Activated T-helper 2 cell treated with anti-CD3 and anti-CD28 coated beads, Interferon-gamma antibody, Interleukin-2, Interleukin-4, amounts not matched to agents 10 μg/mL and 5 μg/mL and 100 μg/mL, durations not matched to agents 14 hours and 24 hours and 36 hours (primary cell): ENCODE results near the gene CBFA2T3. TPM values are rescaled to one million over a fixed set of nuclear protein-coding genes. Genes with fewer than 3 reads are reported as not detected.

Experiments
- DNase-seq: peaks from one replicate; pipeline ENCODE4 v3.0.0; 2021; ENCODE audit warnings: low spot score
- H3K27ac Mint-ChIP-seq: one replicate; pipeline ENCODE4 v1.8.0; 2021; ENCODE audit warnings: mixed read lengths
- H3K27me3 Mint-ChIP-seq: one replicate; pipeline ENCODE4 v1.8.0; 2021; ENCODE audit warnings: low read depth, mixed read lengths
- H3K36me3 Mint-ChIP-seq: one replicate; pipeline ENCODE4 v1.8.0; 2021; ENCODE audit warnings: low read depth, mixed read lengths
- H3K4me1 Mint-ChIP-seq: one replicate; pipeline ENCODE4 v1.8.0; 2021; ENCODE audit warnings: low read depth, mixed read lengths
- H3K4me3 Mint-ChIP-seq: one replicate; pipeline ENCODE4 v1.8.0; 2021; ENCODE audit warnings: low read depth, mild to moderate bottlenecking, moderate library complexity, mixed read lengths
- H3K9me3 Mint-ChIP-seq: one replicate; pipeline ENCODE4 v1.8.0; 2021; ENCODE audit warnings: mixed read lengths
- intact Hi-C: fragments of 100-400 bp; cut with micrococcal nuclease; formaldehyde crosslinking; loops from one replicate; pipeline ENCODE4 v1.15.1; 2023
- total RNA-seq: library from RNA; stranded (reverse); gene quantifications from 2 replicates; pipeline ENCODE4 v1.2.3, GENCODE V29; 2022

Gene CBFA2T3
- total RNA-seq, 1 donor from 2014 or later = 0.30 TPM

DNA sequence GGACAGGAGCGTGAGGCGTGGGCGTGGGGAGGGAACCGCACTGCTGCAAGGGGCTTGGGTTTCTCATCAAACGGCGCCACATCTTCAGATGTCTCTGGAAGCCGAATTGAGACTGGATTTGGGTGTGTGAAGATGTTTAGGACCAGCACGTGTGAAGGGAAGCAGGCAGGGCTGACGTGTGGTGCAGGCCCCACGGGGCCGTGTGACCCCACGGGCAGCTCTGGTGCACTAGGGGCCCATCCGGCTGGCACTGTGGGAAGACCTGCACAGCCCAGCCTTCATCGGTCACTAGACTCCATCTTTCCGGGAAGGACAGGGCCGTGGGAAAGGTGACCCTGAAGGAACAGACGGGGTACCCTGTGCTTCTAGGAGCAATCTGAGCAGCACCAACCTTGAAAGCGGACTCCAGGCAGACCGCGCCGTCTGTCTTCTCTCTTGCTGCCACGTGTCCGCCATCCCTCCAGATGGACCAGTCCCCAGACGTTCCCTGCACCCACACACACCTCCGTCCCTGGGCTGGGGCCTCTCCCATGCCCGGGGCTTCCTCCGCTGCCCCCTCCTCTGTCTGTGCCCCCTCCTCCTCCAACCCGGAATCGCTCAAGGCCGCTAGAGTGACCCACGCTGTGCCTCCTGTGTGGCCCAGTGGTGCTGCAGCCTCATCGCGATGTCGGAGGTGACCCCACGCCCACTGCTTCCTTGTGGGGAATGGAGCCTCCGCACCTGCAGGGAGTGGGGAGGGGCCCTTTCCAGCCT is 23.4 kb upstream of the CBFA2T3 start:
- Mint-ChIP-seq H3K9me3 (peaks cover 22% of the 10 kb centered on the region), H3K4me1 (peaks cover 8% of the 10 kb centered on the region), H3K27ac (peak overlapping the region; percentile 73), H3K36me3 (peaks cover 5% of the 10 kb centered on the region), H3K4me3 (no peak overlapping the region), H3K27me3 (peaks cover 19% of the 10 kb centered on the region)
- no peak for DNase-seq
- intact Hi-C loops = no loop called here

DNA sequence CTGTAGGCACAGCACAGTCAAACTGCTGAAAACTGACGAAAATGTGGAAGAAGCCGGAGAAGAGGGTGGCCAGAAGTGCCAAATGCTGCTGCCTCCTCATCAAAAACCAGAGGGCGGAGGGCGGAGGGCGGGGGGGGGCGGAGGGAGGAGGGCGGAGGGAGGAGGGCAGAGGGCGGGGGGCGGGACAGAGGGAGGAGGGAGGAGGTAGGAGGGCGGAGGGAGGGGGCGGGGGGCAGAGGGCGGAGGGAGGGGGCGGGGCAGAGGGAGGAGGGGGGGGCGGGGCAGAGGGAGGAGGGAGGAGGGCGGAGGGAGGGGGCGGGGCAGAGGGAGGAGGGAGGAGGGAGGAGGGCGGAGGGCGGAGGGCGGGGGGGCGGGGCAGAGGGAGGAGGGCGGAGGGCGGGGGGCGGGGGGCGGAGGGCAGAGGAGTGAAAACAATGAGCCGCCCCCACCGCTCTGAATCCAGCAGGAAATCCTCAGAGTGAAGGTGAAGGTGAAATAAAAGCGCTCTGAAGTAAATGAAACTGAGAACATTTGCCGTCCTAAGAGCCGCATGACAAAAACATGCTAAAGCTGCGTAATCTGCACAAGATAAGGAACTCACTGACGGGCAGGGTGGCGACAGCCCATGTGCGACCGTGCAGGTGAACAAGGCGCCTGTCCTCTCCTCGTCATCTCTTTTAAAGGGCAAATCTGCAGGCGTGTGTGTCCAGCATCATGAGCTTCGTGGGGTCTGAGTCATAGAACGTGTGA is 22.6 kb upstream of the CBFA2T3 start:
- peak overlapping the region; percentile 73 for H3K27ac Mint-ChIP-seq
- DNase-seq = no peak
- H3K36me3 Mint-ChIP-seq = peaks cover 5% of the 10 kb centered on the region
- peaks cover 14% of the 10 kb centered on the region for H3K27me3 Mint-ChIP-seq
- peaks cover 8% of the 10 kb centered on the region for H3K4me1 Mint-ChIP-seq
- peaks cover 22% of the 10 kb centered on the region for H3K9me3 Mint-ChIP-seq
- peak overlapping the region; percentile 26 for H3K4me3 Mint-ChIP-seq
- intact Hi-C loops = no loop called here

DNA sequence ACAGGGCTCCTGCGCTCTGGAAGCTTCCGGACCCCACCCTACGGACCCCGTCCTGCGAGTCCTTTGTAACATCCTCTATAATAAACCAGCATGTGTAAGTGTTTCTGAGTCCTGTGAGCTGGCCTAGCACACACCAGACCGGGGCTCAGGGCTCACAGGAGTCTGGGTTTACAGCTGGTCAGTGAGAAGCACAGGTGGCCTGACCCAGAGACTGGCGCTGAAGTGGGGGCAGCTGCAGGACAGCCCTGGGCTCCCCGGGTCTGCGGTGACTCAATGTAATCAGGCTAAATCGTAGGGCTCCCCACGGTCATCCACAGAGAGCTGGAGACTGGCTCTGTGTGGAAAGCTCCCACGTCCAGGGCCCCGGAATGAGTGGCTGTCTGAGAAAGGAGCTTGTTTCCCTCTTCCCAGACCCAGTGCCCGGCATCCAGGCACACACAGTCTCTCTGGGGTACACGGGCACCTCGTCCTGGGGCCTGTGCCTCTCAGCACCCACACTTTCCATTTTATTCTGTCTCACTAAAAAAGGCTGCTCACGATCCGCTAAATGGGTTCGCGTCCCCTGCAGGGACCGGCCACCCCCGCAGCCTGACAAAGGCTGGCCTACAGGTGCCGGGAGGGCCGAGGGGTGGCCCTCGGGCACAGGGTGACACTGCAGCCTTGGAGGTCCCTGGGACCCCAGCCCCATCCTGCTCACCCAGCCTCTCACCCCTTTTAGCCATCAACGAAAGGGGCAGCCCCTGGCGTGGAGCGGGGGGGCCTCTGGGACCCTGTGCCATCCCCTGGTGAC is 18.9 kb upstream of the CBFA2T3 start:
- no peaks in the 10 kb centered on the region for H3K27me3 Mint-ChIP-seq
- H3K4me1 Mint-ChIP-seq = peaks cover 8% of the 10 kb centered on the region
- peaks cover 5% of the 10 kb centered on the region for H3K36me3 Mint-ChIP-seq
- DNase-seq = no peak
- H3K27ac Mint-ChIP-seq = no peak overlapping the region
- intact Hi-C loops = no loop called here
- no peak overlapping the region for H3K4me3 Mint-ChIP-seq
- H3K9me3 Mint-ChIP-seq = peaks cover 22% of the 10 kb centered on the region

DNA sequence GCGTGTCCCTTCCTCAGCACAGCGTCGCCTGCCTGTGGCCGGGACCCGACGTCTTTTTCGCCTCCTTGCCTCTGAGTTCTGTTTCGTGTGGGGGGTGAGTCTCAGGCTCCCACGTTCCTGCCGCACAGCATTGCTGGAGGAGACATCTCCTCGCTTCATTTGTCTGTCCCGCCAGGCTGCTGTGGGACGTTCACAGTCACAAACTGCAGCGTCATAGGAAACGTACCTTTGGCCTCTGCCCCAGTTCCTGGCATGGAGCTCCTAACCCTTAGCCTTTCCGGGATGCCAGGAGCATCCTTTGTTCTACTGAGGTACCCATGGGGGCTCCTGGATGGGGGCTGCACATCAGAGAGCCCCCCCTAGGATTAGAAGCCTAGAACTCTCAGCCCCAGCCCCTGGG is 18.2 kb upstream of the CBFA2T3 start:
- Mint-ChIP-seq H3K4me1 (peaks cover 8% of the 10 kb centered on the region), H3K27me3 (no peaks in the 10 kb centered on the region), H3K36me3 (peaks cover 5% of the 10 kb centered on the region), H3K9me3 (peaks cover 22% of the 10 kb centered on the region), H3K4me3 (no peak overlapping the region), H3K27ac (no peak overlapping the region)
- no peak for DNase-seq
- intact Hi-C loops = no loop called here

DNA sequence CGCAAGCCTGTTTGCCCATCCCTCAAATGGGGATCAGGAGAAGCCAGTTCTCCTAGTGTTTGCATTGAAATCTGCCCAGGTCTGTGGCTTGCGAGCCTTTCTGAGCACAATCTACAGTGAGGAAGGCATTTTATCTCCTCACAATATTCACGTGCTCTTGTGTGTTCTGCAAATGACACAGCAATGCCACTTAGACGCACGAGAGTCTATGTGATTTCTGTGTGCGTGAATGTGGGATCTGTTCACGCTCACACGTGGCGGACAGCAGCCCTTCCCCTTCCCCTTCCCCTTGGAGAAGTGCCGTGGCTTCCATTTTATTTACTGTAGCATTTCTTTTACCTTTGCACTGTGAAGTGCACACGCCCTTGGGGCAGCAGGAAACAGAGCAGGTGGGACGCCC is 17.7 kb upstream of the CBFA2T3 start:
- Mint-ChIP-seq H3K27me3 (no peaks in the 10 kb centered on the region), H3K4me1 (peaks cover 4% of the 10 kb centered on the region), H3K27ac (no peak overlapping the region), H3K4me3 (no peak overlapping the region), H3K9me3 (peaks cover 18% of the 10 kb centered on the region), H3K36me3 (peaks cover 5% of the 10 kb centered on the region)
- no peak for DNase-seq
- intact Hi-C loops = no loop called here

DNA sequence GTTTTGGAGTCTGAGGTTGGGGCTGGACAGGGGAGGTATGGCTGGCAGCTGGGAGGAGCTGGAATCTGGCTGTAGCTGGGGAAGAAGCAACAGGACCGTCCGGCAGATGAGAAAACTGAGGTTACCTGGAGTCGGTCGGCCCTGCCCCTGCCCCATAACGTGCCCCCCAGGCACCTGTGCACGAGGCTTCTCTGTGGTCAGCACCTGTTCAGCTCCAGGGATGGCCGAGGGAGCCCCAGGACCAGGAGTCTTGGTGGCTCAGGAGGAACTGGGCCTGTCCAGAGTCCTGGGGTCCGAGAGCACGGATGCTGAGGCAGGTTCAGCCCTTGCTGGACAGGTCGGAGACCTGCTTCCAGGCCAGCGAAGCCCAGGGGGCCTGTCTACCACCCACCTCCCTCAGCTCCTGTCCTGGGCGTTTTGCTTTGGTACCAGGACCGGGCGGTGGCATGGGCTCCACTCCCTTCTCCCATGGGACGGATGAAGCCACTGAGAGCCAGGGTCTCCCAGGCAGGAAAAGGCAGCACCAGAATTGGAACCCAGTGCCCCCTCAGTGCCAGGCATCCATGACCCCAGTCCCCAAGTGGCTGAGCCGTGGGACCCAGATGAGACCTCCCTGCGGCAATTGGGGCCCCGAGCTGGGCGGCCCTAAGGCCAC is 17.1 kb upstream of the CBFA2T3 start:
- Mint-ChIP-seq H3K27ac (no peak overlapping the region), H3K27me3 (no peaks in the 10 kb centered on the region), H3K4me3 (no peak overlapping the region), H3K4me1 (peaks cover under 1% of the 10 kb centered on the region), H3K9me3 (peaks cover 15% of the 10 kb centered on the region), H3K36me3 (peaks cover 2% of the 10 kb centered on the region)
- DNase-seq = no peak
- intact Hi-C loops = no loop called here

DNA sequence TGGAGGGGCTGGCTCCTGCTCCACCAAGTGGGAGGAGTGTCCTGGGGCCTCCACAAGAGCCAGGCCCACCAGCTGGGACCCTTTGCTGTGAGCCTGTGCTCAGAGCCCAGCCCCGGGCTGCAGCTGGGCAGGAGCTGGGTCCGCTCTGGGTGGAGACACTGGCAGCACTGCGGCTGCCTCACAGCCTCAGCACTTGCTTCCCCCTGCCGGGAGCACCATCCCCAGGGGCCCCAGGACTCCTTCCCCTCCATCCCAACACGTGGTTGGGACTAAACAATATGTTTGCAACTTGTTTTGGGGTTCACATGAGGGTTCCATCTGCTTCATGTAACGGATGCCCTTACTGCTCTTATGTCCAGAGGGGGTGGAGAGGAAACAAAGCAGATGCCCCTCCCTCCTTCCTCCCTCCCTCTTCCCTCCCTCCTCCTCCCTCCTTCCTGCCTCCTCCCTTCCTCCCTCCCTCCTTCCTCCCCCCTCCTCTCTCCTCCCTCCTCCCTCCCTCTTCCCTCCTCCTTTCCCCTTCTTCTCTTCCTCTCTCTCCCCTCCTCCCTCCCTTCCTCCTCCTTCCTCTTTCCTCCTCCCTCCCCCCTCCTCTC is 16.3 kb upstream of the CBFA2T3 start:
- no peak overlapping the region for H3K27ac Mint-ChIP-seq
- peaks cover 12% of the 10 kb centered on the region for H3K9me3 Mint-ChIP-seq
- DNase-seq = no peak
- no peaks in the 10 kb centered on the region for H3K4me1 Mint-ChIP-seq
- no peaks in the 10 kb centered on the region for H3K36me3 Mint-ChIP-seq
- intact Hi-C loops = no loop called here
- no peaks in the 10 kb centered on the region for H3K27me3 Mint-ChIP-seq
- no peak overlapping the region for H3K4me3 Mint-ChIP-seq

DNA sequence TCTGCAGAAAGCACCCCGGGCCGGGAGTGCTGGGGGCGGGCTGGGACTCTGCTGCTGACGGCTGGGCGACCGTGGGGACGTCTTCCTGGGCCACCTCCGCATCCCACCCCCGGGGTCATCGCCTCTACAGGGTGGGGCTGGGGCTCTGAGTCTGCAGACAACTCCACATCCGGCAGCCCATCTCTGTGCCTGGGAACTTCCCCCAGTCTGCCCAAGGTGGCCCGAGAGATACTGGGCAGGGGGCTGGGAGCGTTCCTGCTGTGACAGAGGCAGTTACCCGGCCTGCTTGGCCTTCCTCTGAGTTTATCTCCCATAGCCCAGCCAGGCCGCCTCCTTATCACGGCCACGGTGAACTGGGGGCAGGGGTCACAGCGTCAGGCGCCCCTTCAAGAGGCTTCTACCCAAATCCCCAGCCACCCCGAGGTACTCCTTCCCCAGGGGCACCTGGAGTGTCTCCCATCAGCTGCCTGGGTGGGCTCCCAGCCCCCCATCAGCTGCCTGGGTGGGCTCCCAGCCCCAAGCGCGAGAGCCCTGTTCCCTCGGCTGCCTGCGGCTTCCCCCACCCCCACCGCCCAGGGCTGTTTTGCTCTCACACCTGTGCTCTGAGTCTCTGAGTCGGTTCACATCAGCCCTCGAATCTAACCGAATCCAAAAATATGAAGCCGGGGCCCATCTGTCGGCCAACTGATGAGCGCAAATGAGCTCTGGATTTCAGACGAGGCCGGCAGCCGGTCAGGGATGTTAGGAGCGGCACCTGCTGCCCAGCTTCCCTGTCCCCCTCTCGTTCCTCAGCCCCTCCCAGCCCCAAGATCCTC is 15.6 kb upstream of the CBFA2T3 start:
- H3K4me3 Mint-ChIP-seq = no peak overlapping the region
- intact Hi-C loops = no loop called here
- no peaks in the 10 kb centered on the region for H3K27me3 Mint-ChIP-seq
- H3K4me1 Mint-ChIP-seq = no peaks in the 10 kb centered on the region
- no peak overlapping the region for H3K27ac Mint-ChIP-seq
- peaks cover 8% of the 10 kb centered on the region for H3K9me3 Mint-ChIP-seq
- DNase-seq = no peak
- no peaks in the 10 kb centered on the region for H3K36me3 Mint-ChIP-seq

DNA sequence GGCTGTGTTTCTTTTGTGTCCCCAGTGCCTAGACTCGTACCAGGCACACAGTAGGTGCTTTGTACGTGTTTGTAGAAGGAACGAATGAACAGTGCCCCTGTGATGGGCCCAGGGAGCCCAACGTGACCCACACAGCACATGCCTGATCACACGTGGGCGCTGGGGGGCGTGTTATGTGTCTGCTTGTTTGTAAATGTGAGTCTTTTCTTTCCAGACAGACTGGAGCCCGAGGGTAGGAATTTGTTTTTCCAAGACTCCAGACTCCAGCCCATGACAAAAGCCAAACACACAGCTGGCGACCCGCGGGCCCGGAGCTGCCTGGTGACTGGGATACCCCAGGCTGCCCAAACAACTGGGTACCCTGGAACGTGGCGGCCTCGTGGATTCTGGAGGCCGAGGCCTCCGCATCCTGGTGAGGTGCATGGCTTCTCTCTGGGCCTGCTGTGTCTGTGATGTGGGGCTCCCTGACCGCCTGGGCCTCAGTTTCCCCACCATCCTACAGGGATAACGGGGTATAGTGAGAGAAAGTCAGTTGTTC is 14.9 kb upstream of the CBFA2T3 start:
- Mint-ChIP-seq H3K36me3 (no peaks in the 10 kb centered on the region), H3K27me3 (no peaks in the 10 kb centered on the region), H3K4me3 (no peak overlapping the region), H3K9me3 (peaks cover 1% of the 10 kb centered on the region), H3K27ac (no peak overlapping the region), H3K4me1 (no peaks in the 10 kb centered on the region)
- intact Hi-C loops = no loop called here
- DNase-seq = no peak

DNA sequence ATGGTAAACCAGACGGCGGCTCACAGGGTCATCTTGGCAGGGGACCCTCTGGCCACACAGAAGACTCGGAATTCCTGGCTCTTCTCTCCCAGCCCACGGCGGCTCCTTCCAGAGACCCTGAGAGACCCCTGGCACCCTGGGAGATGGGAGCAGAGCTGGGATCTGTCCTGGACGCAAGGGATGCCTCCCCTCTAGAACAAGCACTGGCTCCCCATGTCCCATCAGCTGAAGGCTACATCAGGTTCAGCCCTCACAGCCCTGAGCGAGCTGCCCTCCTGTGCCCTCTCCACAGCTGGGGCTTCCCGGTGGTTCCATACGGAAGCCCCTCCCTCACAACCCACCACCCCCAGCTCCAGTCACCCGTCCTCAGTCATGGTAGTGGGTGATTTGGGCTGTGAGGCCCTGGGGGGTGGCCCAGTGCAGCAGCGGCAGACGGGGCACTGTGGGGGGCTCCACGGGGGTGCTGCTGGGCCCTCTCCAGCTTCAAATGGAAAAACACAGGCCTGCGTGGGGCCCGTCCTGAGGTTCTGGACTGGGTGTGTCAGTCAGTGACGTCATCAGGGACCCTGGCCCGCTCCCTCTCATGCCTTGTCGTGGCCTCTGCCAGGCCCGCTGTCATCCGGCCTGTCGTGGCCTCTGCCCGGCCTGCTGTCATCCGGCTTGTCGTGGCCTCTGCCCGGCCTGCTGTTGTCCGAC is 13.0 kb upstream of the CBFA2T3 start:
- Mint-ChIP-seq H3K9me3 (no peaks in the 10 kb centered on the region), H3K4me3 (no peak overlapping the region), H3K36me3 (no peaks in the 10 kb centered on the region), H3K4me1 (no peaks in the 10 kb centered on the region), H3K27ac (no peak overlapping the region), H3K27me3 (no peaks in the 10 kb centered on the region)
- intact Hi-C loops = no loop called here
- no peak for DNase-seq
